Ascending aorta (tissue), 2 donors: Measurements from ENCODE around the gene TPK1. TPM values are rescaled to one million over a fixed set of nuclear protein-coding genes. Genes with fewer than 3 reads are reported as not detected.

Experiments
- DNase-seq, 2 donors: peaks; one replicate each; pipeline ENCODE4 v3.0.0-alpha.2; 2019; ENCODE audit warnings: low spot score in 2 of 2
- H3K27ac ChIP-seq, 2 donors: fragments of 200-600 bp; sonication (generic); one replicate each; pipeline ENCODE4 v1.5.1; 2016 to 2017; ENCODE audit warnings: mild to moderate bottlenecking in 1 of 2
- H3K27me3 ChIP-seq: fragments of 200-600 bp; sonication (generic); one replicate; pipeline ENCODE4 v1.5.1; 2017
- H3K36me3 ChIP-seq, 2 donors: fragments of 200-600 bp; sonication (generic); one replicate each; pipeline ENCODE4 v1.5.1; 2016
- H3K4me1 ChIP-seq, 2 donors: fragments of 200-600 bp; sonication (generic); one replicate each; pipeline ENCODE4 v1.5.1; 2016 to 2017; ENCODE audit warnings: mild to moderate bottlenecking in 1 of 2
- H3K4me3 ChIP-seq, 2 donors: fragments of 200-600 bp; sonication (generic); one replicate each; pipeline ENCODE4 v1.5.1; 2016 to 2017; ENCODE audit warnings: mild to moderate bottlenecking in 1 of 2
- H3K9me3 ChIP-seq, 2 donors: fragments of 200-600 bp; sonication (generic); one replicate each; pipeline ENCODE4 v1.5.1; 2016
- CTCF ChIP-seq, 3 experiments: fragments of 200-600 bp in 2 of 3; fragments of 450-650 bp in 1 of 3; sonication (generic) in 2 of 3; IDR thresholded peaks; one replicate each; pipeline ENCODE4 v1.5.1; 2016 to 2019; ENCODE audit warnings: antibody characterized with exemption in 3 of 3, mild to moderate bottlenecking in 1 of 3, moderate library complexity in 1 of 3
- intact Hi-C: fragments of 100-400 bp; cut with DNase I; formaldehyde crosslinking; loops from one replicate; pipeline ENCODE4 v1.15.1; 2023
- total RNA-seq: library from RNA; depleted of rRNA; stranded (reverse); fragments of >200 nt; gene quantifications from one replicate; pipeline ENCODE4 v1.1.0, GENCODE V29; 2016

TPK1 gene
- total RNA-seq, 1 donor from 2014 or later: 3.7 TPM

- H3K36me3 ChIP-seq: no peaks in the 10 kb centered on the region
- H3K27ac ChIP-seq: no peak overlapping the region
- intact Hi-C loops: no loop called here
- no peak overlapping the region for H3K4me3 ChIP-seq
- H3K4me1 ChIP-seq: no peaks in the 10 kb centered on the region
- DNase-seq: no peak
- H3K27me3 ChIP-seq: no peaks in the 10 kb centered on the region
- TF ChIP-seq CTCF (IDR thresholded peaks at IDR 0.05): no peak
- peaks cover 0 to under 1% of the 10 kb centered on the region in 2 donors for H3K9me3 ChIP-seq
Measured at GRCh38 chr7:144500225-144500624, 335.6 kb downstream of the TPK1 start.

- intact Hi-C loops: no loop called here
- no peaks in the 10 kb centered on the region for H3K27me3 ChIP-seq
- H3K9me3 ChIP-seq: no peaks in the 10 kb centered on the region
- no peaks in the 10 kb centered on the region for H3K36me3 ChIP-seq
- H3K4me1 ChIP-seq: no peaks in the 10 kb centered on the region
- no peak for TF ChIP-seq CTCF (IDR thresholded peaks at IDR 0.05)
- no peak overlapping the region for H3K4me3 ChIP-seq
- DNase-seq: no peak
- no peak overlapping the region for H3K27ac ChIP-seq
Measured at GRCh38 chr7:144497282-144497681, 338.6 kb downstream of the TPK1 start.

GRCh38 chr7:144494355-144494754, 341.5 kb downstream of the TPK1 start:
- no peaks in the 10 kb centered on the region for H3K4me1 ChIP-seq
- no peak for TF ChIP-seq CTCF (IDR thresholded peaks at IDR 0.05)
- intact Hi-C loops: no loop called here
- no peak overlapping the region for H3K4me3 ChIP-seq
- no peak overlapping the region for H3K27ac ChIP-seq
- no peaks in the 10 kb centered on the region for H3K36me3 ChIP-seq
- no peak for DNase-seq
- H3K27me3 ChIP-seq: no peaks in the 10 kb centered on the region
- no peaks in the 10 kb centered on the region for H3K9me3 ChIP-seq

GRCh38 chr7:144489504-144489903, 346.3 kb downstream of the TPK1 start:
- intact Hi-C loops: no loop called here
- Histone ChIP-seq H3K4me1 (no peaks in the 10 kb centered on the region), H3K27ac (no peak overlapping the region), H3K4me3 (no peak overlapping the region), H3K36me3 (no peaks in the 10 kb centered on the region), H3K27me3 (no peaks in the 10 kb centered on the region), H3K9me3 (no peaks in the 10 kb centered on the region)
- TF ChIP-seq CTCF (IDR thresholded peaks at IDR 0.05): no peak
- no peak for DNase-seq

- intact Hi-C loops: no loop called here
- Histone ChIP-seq H3K4me1 (no peaks in the 10 kb centered on the region), H3K27ac (no peak overlapping the region), H3K4me3 (no peak overlapping the region), H3K36me3 (no peaks in the 10 kb centered on the region), H3K27me3 (no peaks in the 10 kb centered on the region), H3K9me3 (no peaks in the 10 kb centered on the region)
- DNase-seq: no peak
- TF ChIP-seq CTCF (IDR thresholded peaks at IDR 0.05): no peak
Measured at GRCh38 chr7:144488977-144489376, 346.9 kb downstream of the TPK1 start.

GRCh38 chr7:144487901-144488300, 348.0 kb downstream of the TPK1 start:
- H3K27ac ChIP-seq: no peak overlapping the region
- intact Hi-C loops: no loop called here
- no peak overlapping the region for H3K4me3 ChIP-seq
- no peaks in the 10 kb centered on the region for H3K9me3 ChIP-seq
- no peaks in the 10 kb centered on the region for H3K36me3 ChIP-seq
- no peak for DNase-seq
- no peaks in the 10 kb centered on the region for H3K4me1 ChIP-seq
- H3K27me3 ChIP-seq: no peaks in the 10 kb centered on the region
- TF ChIP-seq CTCF (IDR thresholded peaks at IDR 0.05): no peak
